ENCODE results near the gene GPR143.

DNA sequence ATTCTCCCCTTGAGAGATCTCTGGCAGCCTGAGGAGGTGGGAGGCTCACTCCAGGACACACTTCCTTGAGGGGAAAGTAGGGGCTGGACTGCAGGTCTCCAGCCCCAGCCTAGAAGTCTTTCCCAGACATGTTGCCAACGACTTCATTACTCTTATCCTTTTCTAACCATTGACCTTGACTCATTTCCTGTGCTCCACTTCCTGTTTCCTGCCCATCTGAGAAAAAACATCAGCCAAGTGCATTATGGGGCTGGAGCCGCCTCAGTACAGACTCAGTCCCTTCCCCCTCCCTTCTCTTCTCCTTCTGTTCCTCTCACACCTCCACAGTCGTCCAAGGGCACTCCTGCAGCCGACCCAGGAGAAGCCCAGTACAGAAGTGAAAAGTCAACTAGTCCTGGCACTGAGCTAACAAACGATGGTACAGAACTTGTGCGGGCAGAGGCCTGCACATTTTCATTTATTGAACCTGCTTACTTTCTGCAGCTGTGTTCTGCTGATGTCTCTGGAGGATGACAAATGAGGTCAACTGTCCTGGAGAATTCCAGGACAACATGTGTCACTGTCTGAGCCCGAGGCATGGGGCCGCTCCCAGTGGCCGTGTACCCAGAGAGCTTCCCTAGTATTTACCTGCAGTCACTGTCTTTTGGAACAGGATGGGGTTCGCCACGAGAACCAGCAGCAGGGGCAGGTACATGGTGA is 20.1 kb downstream of the GPR143 start:
- TF ChIP-seq, protein P1, sequence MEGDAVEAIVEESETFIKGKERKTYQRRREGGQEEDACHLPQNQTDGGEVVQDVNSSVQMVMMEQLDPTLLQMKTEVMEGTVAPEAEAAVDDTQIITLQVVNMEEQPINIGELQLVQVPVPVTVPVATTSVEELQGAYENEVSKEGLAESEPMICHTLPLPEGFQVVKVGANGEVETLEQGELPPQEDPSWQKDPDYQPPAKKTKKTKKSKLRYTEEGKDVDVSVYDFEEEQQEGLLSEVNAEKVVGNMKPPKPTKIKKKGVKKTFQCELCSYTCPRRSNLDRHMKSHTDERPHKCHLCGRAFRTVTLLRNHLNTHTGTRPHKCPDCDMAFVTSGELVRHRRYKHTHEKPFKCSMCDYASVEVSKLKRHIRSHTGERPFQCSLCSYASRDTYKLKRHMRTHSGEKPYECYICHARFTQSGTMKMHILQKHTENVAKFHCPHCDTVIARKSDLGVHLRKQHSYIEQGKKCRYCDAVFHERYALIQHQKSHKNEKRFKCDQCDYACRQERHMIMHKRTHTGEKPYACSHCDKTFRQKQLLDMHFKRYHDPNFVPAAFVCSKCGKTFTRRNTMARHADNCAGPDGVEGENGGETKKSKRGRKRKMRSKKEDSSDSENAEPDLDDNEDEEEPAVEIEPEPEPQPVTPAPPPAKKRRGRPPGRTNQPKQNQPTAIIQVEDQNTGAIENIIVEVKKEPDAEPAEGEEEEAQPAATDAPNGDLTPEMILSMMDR (IDR thresholded peaks at IDR 0.05; ENCODE audit: borderline replicate concordance, extremely low read depth, low read length, poor library complexity, severe bottlenecking), result no peak
- TF ChIP-seq EZH2 (IDR thresholded peaks at IDR 0.05; ENCODE audit: borderline replicate concordance, low read depth, low read length, severe bottlenecking), result no peak
